Stimulated activated CD4-positive, alpha-beta T cell treated with anti-CD3 and anti-CD28 coated beads, Interleukin-4, amount 100 ng/mL, for 4 hours (primary cell): Measurements from ENCODE around the gene MRPS18B.
"Not testable (repeated sequence)": the region's sequence is repeated elsewhere in the genome, so short reads cannot be mapped to it uniquely, and the experiment has no call there.

Experiments
- DNase-seq, 2 experiments: peaks; one replicate each; pipeline ENCODE4 v3.0.0-alpha.2; 2020

The MRPS18B gene

DNA sequence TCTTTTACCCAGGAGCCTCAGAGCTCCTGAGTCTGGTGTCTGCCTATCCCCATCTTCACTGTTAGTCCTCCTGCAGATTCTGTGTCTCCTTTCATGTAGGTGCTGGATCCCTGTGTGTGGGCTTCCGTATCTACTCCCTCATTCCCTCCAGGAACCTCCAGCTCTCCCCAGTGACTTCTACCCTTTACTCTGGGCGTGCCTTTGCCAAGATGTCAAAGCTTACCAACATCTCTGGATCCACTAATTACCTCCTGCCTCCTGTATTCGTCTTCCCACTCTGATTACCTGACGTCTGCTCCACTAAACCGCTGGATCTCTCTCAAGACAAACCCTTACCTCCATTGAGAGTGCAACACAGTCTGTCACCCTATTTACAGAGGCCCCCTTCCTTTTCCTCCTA is 27.1 kb downstream of the MRPS18B start:
- DNase-seq, result no peak

DNA sequence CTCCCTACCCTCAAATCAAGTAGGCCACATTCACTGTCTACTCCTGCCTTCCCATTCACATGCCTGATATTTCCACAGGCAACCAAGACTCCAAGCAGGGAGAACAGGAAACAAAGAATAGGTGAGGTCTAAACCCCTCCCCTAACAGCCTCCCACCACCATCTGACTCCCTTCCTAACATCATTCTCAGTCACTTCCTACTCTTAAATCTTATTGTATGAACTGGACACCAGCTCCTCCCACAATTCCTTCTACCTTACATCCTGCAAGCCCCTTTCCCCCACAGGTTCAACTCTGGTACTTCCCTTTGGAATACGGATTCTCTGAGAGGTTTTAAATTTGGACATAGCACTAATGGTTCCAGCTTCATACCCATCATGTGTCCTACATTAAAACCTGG is 28.3 kb downstream of the MRPS18B start:
- DNase-seq, result no peak

DNA sequence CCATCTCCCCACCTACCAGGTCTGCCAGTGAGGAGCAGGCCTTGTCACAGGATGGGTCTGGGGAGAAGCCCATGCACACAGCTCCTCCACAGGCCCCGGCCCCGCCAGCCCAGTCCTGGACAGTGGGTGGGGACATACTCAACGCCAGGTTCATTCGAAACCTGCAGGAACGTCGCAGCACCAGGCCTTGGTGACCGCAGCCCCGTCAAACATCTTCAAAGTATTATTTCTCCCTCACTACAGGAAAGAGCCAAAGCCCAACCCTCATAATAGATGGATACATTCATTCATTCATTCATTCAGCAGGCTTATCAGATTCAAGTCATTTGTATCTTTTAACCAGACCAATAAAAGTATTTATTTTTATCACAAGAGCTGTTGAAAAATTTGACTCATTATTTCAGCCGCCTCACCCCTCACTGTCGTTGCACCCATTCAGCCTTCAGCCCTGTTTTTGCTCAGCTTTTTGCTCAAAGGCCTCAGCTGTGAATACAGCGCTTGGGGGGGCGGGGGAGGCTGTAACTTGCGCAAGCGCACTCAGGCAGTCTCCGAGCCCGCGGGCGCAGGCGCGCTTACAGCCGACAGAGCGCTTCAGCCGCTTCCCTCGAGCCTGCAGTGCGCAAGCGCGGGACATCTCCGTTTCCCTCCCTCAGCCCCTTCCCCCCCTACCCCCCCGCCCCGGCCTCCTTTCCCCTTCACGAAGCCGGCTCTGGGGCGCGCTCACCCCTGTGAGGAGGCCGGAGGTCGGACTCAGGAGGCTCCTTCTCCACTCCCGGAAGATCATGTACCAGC is 29.0 kb downstream of the MRPS18B start, which contains the start of gene C6orf136:
C6orf136 (plus strand) TSS at position 684 of the 792 bp plus-strand sequence; CDS start at position 783, 99 bp downstream.
- DNase-seq, result peak; percentile 90 to 95

DNA sequence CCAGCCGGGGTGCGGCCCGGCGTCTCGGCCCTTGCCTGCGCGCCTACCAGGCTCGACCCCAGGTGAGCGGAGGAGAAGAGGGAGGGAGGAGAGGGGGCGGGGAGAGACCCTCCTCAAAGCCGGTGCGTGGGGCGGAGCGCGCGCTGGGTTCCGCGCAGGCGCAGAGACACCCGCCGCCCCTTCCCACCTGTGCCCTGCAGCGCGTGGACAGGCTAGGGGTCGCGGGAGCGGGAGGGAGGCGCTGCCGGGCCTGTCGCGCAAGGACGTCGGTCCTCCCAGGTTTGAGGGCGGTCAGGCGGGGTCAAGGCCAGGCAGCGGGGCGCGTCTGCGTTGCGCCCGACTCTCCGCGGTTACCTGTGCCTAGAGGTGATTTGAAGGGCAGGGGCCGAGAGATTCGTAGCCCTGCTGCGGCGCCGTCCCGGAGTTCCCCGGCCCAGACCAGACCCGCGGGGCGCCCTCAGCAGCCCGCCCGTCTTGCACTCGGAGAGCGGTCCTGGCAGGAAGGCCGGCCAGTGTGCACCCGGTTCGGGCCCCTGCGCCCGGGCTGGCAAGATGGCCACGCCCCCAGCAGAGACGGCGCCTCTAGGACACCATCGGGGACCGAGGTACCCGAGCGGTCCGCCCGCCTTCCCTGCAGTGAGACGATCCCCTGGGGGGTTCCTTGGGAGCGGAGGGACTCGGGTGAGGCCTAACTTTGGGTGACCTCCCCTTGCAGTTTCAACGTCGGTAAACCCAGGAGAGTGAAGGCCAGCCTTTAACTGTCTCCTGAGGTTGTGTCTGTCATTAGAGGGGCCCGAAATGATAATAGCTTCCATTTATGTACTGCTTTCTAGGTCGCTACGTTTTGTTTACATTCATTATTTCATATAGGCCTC is 29.8 kb downstream of the MRPS18B start:
- DNase-seq, result peak; percentile 59 to 76

DNA sequence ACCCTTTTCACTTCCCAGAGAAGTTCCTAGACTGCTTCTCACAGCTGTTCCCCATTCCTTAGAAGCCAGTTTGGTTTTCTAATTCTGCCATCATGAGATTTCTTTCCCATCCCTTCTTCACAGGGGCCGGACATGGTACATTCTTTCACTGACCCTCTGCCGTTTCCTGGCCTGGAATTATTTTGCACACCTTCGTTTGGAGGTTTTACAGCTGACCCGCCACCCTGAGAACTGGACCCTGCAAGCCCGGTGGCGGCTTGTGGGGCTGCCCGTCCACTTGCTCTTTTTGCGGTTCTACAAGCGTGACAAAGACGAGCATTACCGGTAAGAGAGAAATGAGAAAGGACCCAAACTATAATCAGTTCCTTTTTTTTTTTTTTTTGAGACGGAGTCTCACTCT is 33.5 kb downstream of the MRPS18B start:
- DNase-seq, result no peak

DNA sequence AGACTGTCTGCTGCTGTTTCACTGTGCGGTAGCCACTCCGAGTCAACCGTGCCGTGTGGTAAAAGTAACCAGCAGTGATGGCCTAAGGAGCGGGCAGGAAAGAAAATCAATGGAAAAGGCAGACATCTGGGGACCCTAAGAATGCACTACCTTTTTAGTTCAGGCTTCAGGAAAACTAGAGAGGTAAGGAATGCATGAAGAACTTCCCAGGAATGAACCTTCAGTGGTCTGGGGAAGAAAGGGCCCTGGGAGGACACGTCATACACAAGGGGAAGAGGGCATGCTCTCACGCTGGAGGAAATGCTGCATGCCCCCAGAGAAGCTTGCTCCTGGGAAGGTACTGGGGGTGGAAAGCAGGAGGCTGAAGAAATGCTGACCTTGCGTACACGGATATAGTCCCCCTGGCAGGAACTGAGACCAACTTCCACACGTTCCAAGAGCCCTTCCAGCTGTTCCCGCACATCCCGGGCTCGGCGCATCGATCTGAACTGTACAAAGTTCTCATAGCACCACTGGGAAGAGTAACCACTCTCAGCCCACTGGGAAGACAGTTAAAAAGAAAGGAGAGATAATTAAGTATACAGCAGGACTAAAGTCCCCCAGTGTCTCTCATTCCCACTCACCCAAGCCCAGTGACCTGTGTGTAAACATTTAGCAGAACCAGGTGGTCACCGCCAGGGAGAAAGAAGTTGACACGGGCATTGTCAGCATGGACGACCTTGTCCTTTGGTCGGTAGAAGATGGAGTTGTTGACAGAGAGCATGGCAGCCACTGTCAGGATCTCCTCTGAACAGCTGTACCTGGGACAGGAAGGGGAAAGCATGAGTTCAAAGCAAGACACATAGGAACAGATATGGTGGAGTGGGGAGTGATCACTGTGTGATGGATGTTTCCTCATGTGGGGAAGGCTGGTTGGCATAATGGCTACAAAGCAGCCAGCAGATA is 37.4 kb downstream of the MRPS18B start:
- DNase-seq, result no peak

DNA sequence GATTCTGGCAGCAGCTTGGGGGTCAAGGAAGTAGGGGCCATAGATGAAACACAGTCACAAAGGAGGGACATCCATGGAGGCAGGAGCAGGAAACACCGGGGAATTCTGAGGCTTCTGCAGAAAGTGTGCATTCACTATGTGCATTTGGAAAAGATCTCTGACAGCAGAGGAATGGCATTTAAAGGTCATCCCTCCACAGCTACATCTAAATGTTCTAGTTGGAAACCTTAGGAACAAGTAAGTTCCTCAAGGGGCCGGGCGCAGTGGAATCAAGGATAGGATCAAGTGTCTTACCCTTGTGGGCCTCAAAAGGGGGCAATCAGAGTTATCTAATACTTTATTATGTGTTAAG is 38.1 kb downstream of the MRPS18B start:
- no peak for DNase-seq

DNA sequence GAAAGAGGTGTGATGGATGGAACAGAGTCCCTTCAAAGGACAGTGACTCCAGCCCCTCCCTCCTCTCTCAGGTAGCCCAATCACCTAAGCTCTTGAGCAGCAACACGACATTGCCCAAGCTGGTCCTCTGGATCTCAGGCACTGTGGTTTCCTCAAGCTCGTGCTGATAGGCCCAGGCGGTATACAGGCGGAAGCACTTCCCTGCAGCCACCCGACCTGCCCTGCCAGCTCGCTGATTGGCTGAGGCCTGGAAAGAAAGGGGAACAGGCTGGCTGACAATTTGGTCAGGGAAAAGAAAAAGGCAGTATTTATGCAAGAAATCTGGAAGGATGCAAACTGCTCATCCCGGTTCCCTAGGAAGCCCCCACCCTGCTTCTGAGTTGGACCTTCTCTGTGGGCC is 38.9 kb downstream of the MRPS18B start:
- DNase-seq, result no peak

DNA sequence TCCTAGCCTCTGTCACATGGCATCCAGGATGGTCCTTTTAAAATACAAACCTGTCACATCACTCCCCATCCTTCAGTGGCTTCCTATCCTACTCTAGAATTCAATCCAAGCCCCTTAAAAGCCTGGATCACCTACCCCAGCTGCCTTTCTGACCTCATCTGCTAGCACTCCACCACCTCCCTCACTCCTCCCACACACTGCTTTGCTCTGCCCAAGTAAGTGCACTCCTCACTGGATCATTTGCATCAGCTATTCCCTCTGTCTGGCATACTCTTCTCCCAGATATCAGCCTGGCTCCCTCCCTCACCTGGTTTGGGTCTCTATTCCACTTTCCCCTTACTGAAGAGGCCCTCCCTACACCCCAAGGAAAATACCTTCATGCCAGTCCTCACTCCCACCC is 39.8 kb downstream of the MRPS18B start:
- no peak for DNase-seq

DNA sequence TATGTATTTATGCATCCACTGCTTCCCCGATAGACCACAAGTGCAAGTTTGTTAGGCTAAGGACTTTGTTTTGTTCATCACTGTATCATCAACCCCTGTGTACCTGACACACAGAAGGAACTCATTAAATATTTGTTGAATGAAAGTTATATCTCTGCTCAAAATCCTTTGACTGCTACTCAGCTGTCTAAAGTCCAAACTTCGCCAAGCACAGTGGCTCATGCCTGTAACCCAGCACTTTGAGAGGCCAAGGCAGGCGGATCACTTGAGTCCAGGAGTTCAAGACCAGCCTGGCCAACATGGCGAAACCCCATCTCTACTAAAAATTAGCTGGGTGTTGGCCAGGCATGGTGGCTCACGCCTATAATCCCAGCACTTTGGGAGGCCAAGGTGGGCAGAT is 40.3 kb downstream of the MRPS18B start:
- not testable (repeated sequence) for DNase-seq

DNA sequence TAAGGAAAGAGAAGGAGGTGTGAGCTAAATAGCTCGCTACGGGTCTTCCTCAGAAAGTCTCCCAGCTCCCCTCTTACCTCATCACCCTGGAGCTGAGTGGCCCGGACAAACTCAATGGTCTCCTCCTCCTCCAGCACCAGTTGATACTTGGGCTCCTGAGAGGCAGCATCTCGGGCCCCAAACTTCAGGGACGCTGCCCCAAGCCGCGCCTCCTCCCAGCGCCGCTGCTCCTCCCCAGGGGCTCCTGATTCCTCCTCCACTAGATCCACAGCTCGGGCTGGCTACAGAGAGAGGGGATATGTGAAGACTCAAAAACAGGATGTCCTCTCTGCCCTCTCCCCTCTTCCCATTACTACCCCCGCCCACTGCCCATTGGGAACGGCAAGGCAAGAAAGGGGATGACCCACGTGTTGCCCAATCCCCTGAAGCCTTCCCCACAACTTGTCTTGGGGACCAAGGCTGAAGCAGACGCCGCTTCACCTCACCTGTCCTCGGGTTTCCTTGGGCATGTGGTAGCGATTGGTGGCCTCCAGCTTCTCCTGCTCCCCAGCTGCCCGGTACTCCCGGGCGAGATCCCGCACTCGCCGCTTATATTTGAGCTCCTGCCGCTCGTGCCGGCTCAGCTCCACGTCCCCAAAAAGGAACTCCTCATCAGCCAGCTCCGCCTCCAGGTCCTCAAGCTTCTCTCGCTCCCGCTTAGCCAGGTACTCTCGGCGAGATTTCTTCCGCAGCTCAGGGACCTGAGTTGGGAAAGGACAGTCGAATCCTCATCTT is 47.5 kb downstream of the MRPS18B start:
- DNase-seq, result no peak

DNA sequence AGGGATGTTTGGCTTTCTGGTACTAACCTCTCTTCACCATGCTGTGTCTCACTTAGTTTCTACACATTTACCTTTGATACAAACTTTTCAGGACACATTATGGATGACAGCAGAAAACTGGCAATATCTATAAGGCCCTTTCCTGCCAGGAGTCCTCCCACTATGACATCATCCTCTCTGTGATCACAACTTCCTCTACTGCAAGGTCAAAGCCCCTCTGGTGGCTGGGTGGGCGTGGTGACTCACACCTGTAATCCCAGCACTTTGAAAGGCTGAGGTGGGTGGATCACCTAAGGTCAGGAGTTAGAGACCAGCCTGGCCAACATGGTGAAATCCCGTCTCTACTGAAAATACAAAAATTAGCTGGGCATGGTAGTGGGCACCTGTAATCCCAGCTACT is 48.7 kb downstream of the MRPS18B start:
- DNase-seq, result peak in 1 of 2 experiments; percentile 69

DNA sequence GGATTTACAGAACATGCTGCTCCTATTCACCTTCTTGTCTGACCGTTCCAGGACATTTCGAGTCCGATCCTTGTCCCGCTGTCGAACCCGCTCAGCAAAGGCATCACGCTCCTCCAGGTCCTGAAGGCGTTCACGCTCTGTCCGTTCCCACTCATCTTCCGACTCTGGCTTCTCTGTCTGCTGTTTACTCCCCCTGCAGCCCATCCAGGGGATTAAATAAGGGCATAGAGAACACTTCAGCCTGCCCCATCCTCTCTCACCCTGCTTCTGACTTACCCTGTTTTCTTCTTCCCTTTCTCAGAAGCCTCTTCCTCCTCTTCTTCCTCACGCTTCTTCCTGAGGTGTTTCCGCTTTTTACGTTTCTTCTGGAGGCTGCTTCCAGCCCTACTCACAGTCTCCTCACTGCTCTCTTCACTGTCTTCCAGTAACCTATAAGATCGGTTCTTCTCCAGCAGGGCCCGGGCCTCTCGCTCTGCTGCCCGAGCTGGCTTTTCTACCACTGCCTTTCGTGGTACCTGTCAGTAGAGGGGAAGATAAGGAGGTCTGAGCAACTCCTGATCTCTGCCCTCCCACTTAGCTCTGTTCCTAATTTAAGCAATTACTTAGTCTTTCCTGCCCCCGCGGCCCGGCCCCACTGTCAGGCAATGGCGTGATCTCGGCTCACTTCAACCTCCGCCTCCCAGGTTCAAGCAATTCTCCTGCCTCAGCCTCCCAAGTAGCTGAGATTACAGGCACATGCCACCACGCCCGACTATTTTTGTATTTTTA is 53.3 kb downstream of the MRPS18B start:
- no peak for DNase-seq

DNA sequence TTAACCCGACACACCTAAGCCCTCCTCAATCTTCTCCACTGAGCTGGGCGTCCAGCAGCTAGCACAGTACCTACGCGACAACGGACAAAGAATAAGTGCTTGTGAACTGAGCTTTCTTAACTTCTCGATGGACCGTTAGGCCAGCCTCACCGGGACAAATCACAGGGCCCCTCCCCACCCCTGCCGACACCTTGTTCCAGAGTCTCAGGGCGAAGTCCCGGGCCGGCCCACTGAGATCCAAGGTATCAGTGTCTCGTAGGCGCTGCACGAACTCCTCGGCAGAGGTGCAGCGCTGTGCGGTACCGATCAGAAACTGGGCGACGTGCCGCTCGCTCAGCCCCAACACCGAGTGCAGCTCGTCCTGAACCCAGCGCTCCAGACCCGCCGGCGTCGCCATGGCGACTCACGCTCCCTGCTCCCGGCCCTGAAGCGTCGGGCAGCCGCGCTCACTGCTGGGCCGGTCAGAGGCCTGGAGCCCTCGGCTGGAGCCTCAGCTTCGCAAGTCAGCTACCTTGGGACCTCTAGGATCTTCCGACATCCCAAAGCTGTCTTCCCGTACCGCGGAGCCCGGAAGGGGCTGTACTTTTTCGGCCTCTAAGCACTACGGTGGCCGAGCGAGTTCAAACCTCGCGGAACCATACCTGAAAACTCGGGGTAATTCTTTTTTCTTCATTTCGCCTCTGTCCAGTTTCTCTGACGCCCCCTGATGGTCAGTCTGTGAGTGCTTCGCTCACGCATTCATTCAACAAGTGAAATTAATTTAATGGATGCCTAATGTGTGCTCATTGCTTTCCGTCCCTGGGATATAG is 55.0 kb downstream of the MRPS18B start, which contains the start of gene DHX16:
DHX16 (minus strand) TSS at position 562 of the 809 bp plus-strand sequence; CDS start at position 397, 165 bp downstream.
- DNase-seq, result peak; percentile 86
